ENCODE results near the gene NUP188. TPM values are rescaled to one million over a fixed set of nuclear protein-coding genes. Genes with fewer than 3 reads are reported as not detected.

Gene NUP188
- total and polyA plus RNA-seq, 2 of the 4 experiments (the other 2 are of a cell fraction) = 53.0 to 59.1 TPM

DNA sequence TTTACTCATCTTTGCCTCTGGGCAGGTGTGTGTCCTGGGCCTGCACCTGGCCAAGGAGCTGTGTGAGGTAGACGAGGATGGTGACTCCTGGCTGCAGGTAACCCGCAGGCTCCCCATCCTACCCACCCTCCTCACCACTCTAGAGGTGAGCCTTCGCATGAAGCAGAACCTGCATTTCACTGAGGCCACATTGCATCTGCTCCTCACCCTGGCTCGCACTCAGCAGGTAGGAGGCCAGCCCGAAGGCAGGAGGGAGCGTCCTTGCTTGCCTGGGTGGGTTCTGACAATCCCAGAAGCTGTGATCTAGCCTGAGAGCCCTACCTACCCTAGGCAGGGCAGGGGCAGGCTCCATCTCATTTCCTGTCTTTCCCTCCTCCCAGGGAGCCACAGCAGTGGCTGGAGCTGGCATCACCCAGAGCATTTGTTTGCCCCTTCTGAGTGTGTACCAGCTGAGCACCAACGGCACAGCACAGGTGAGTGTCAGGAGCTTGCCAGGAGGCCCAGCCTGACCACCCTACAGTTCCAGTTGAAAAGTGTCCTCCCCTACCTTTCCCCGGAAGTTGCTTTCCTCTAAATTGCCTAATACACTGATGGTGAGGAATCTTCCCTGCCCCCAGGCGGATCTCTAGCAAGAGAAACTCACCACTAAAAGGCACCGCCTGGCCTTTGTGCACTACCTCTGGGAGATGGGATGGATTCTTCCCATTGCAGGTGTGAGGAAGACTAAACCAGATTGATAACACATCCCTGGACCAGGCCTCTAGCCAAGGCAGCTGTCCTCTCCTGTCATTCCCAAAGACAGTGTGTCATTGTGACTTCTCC lies 54.2 kb downstream of the NUP188 start:
- Histone ChIP-seq H2BK120ac (ENCODE audit: low read depth, low read length) (no peak overlapping the region), H3K18ac (ENCODE audit: low read depth, low read length) (no peak overlapping the region), H3K56ac (ENCODE audit: extremely low read depth, insufficient read depth, low read length) (no peak overlapping the region), H3K27me3 (ENCODE audit: control insufficient read depth, insufficient read depth, low read length) (no peaks in the 10 kb centered on the region), H3K9me3 (ENCODE audit: control insufficient read depth, insufficient read depth, low read length) (no peaks in the 10 kb centered on the region), H2AK9ac (replicated peaks; ENCODE audit: low read depth, low read length, poor library complexity) (no peak overlapping the region), H4K91ac (ENCODE audit: insufficient read depth, low read depth, low read length) (no peak overlapping the region), H3K4me3 (ENCODE audit: insufficient read depth, low read depth, low read length) (no peak overlapping the region), H3K23ac (ENCODE audit: low read depth, low read length) (no peak overlapping the region), H3K9ac (ENCODE audit: low read depth, low read length) (no peak overlapping the region), H3K79me1 (ENCODE audit: low read depth in 1 of 2, low read length in 2 of 2) (peaks cover 0 to 6% of the 10 kb centered on the region in 2 experiments; a peak in 1 of 4 replicates), H3K4me1 (ENCODE audit: control insufficient read depth, insufficient read depth, low read length) (no peaks in the 10 kb centered on the region), H2BK20ac (ENCODE audit: low read depth, low read length) (no peak overlapping the region), H2AK5ac (ENCODE audit: low read depth, low read length) (no peak overlapping the region), H4K20me1 (ENCODE audit: insufficient read depth, low read length) (no peaks in the 10 kb centered on the region; the same call in 1 of the 2 replicates), H3K14ac (replicated peaks; ENCODE audit: low read depth, low read length) (no peak overlapping the region), H2BK15ac (ENCODE audit: low read depth, low read length) (no peak overlapping the region), H4K5ac (ENCODE audit: low read depth, low read length) (no peak overlapping the region), H4K8ac (ENCODE audit: low read depth in 2 of 2, low read length in 2 of 2) (no peak overlapping the region), H3K4ac (ENCODE audit: low read depth, low read length) (no peak overlapping the region), H2BK5ac (ENCODE audit: low read depth, low read length, poor library complexity, severe bottlenecking) (no peak overlapping the region), H3K4me2 (ENCODE audit: low read depth, low read length) (no peak overlapping the region), H3K9me1 (ENCODE audit: insufficient read depth, low read length) (no peaks in the 10 kb centered on the region), H3K27ac (ENCODE audit: insufficient read depth, low read length) (no peak overlapping the region), H3K36me3 (ENCODE audit: control insufficient read depth, insufficient read depth, low read length) (peaks cover 69% of the 10 kb centered on the region), H2AFZ (replicated peaks; ENCODE audit: low read length, poor library complexity) (no peak overlapping the region)
- intact Hi-C loops (cut with micrococcal nuclease) (no loop called here), in situ Hi-C loops (cut with MboI; ENCODE audit: low sequenced_read_pairs) (no loop called here), dilution Hi-C loops (cut with HindIII; ENCODE audit: low sequenced_read_pairs, unreplicated experiment) (no loop called here)
- ATAC-seq (ENCODE audit: low read depth) = no peak
- ChIA-PET CTCF (no interaction called here), POLR2A (ENCODE audit: unreplicated experiment) (no interaction called here)
- WGBS, 2 experiments (ENCODE audit: extremely low coverage in 2 of 2, insufficient read length in 1 of 2) = no CpG with 5 or more reads among the region's 10 CpGs
- no peak for DNase-seq
- no TSS peak for BruUV-seq (replicated peaks)
- TF ChIP-seq MAZ (IDR thresholded peaks at IDR 0.05; ENCODE audit: borderline replicate concordance, low read depth, low read length) (no peak), BHLHE40 (IDR thresholded peaks at IDR 0.05; ENCODE audit: low read depth, low read length) (no peak), MAFK (IDR thresholded peaks at IDR 0.05; ENCODE audit: low read depth, low read length) (no peak), RFX5 (IDR thresholded peaks at IDR 0.05; ENCODE audit: low read depth, low read length) (no peak), FOS (IDR thresholded peaks at IDR 0.05; ENCODE audit: low read depth, low read length) (no peak)
- TF ChIP-seq, protein P1, sequence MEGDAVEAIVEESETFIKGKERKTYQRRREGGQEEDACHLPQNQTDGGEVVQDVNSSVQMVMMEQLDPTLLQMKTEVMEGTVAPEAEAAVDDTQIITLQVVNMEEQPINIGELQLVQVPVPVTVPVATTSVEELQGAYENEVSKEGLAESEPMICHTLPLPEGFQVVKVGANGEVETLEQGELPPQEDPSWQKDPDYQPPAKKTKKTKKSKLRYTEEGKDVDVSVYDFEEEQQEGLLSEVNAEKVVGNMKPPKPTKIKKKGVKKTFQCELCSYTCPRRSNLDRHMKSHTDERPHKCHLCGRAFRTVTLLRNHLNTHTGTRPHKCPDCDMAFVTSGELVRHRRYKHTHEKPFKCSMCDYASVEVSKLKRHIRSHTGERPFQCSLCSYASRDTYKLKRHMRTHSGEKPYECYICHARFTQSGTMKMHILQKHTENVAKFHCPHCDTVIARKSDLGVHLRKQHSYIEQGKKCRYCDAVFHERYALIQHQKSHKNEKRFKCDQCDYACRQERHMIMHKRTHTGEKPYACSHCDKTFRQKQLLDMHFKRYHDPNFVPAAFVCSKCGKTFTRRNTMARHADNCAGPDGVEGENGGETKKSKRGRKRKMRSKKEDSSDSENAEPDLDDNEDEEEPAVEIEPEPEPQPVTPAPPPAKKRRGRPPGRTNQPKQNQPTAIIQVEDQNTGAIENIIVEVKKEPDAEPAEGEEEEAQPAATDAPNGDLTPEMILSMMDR (conservative IDR thresholded peaks at IDR 0.05; ENCODE audit: low read depth, low read length) = no peak
